Tibial nerve (tissue), 4 donors: ENCODE measurements around the gene TECPR2.

Experiments
- CTCF ChIP-seq, 5 experiments: fragments of 200-600 bp in 3 of 5; fragments of 450-650 bp in 2 of 5; sonication (generic) in 3 of 5; IDR thresholded peaks; one replicate each; pipeline ENCODE4 v1.5.1; 2016 to 2019; ENCODE audit warnings: antibody characterized with exemption in 5 of 5, mild to moderate bottlenecking in 3 of 5, moderate library complexity in 2 of 5
- EP300 ChIP-seq, 2 donors: sonication (generic); formaldehyde crosslinking; IDR thresholded peaks; one replicate each; pipeline ENCODE4 v1.6.1; 2017; ENCODE audit warnings: antibody characterized with exemption in 2 of 2, mild to moderate bottlenecking in 1 of 2
- POLR2A ChIP-seq, 2 donors: fragments of 450-650 bp; IDR thresholded peaks; one replicate each; pipeline ENCODE4 v1.6.1; 2017; ENCODE audit warnings: antibody characterized with exemption in 2 of 2, mild to moderate bottlenecking in 2 of 2, moderate library complexity in 2 of 2

GRCh38 chr14:102451064-102451352, 88.3 kb downstream of the TECPR2 start:
- TF ChIP-seq CTCF (IDR thresholded peaks at IDR 0.05), result no peak
- TF ChIP-seq POLR2A (IDR thresholded peaks at IDR 0.05), result no peak
- no peak for TF ChIP-seq EP300 (IDR thresholded peaks at IDR 0.05)
